ENCODE results near the gene PANX2.
"Not testable (repeated sequence)": the region's sequence is repeated elsewhere in the genome, so short reads cannot be mapped to it uniquely, and the experiment has no call there.

The PANX2 gene

DNA sequence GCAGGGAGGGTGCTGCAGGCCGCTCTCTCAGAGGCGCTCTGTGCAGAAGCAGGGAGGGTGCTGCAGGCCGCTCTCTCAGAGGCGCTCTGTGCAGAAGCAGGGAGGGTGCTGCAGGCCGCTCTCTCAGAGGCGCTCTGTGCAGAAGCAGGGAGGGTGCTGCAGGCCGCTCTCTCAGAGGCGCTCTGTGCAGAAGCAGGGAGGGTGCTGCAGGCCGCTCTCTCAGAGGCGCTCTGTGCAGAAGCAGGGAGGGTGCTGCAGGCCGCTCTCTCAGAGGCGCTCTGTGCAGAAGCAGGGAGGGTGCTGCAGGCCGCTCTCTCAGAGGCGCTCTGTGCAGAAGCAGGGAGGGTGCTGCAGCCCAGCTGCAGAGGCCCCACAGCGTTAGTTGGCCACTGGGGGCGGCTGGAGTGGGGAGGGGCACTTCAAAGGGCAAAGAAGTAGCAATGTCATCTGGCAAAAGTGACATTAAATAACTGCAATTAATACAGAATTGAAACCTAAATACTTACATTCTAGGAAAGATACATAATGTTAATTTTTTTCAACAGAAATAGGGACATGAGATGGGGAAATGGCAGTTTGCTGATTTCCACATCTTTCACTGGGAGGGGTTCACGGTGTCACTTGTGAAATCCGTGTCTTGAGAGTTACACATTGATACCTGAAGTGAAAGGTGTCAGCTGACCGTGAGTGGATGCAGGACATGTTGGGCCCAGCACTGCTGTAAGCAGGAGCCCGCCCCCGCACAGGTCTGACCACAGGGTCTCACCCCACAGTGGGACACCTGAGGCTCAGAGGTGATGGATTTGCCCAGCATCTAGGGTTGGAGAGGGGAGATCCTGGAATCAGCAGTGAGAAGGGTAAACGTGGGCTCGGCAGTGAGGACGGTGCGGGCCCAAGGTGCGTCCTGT is 23.0 kb upstream of the PANX2 start:
- not testable (repeated sequence) for DNase-seq (ENCODE audit: low read depth, low spot score)

DNA sequence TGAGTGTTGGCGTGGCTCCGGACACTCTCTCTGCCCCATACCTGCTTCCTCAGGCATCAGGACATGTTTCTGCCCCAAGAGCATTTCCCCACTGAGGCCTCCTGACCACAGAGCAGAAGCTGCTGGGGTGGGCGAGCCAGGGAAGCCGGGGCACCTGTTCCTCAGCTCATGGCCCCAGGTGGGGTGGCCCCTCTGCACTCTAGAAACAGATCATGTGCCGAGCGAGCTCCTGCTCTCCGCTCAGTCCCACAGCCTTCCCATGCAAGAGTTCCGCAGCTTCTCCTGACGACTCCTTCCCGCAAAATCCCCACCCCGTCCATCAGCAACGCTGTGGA is 22.4 kb upstream of the PANX2 start:
- DNase-seq (ENCODE audit: low read depth, low spot score) = no peak

DNA sequence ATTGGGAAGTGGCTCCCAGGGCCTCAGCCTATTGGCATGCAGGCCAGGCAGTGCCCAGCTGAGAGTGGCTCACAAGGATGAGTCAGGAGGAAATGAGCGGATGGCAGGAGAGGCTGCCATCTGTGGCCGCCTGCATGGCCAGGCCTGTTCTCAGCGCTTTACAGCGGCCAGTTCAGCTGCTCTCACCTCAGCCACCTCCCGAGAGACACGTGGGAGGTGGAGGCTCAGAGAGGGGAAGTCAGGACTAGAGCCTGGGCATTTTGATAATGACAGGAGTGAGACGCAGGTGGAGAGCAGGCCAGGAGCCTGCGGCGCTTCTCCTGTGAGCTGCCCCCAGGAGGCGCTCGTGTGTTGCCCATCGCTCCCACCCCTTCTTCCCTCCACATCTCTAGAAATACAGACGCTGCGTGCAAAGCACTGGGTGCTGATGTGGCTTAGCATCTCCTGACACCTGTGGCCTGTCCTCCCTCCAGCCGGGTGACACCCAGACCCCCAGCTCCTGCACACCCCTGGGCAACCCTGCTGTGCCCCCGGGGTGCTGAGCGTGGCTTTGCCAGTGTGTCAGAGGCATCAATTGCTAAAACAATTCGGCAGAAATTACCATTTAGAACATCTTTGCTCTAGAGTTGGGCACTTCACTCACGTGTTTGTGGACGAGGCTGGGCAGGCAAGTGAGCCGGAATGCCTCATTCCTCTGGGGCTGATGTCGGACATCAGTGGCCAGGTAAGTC is 21.4 kb upstream of the PANX2 start:
- peak; percentile 73 for DNase-seq (ENCODE audit: low read depth, low spot score)

DNA sequence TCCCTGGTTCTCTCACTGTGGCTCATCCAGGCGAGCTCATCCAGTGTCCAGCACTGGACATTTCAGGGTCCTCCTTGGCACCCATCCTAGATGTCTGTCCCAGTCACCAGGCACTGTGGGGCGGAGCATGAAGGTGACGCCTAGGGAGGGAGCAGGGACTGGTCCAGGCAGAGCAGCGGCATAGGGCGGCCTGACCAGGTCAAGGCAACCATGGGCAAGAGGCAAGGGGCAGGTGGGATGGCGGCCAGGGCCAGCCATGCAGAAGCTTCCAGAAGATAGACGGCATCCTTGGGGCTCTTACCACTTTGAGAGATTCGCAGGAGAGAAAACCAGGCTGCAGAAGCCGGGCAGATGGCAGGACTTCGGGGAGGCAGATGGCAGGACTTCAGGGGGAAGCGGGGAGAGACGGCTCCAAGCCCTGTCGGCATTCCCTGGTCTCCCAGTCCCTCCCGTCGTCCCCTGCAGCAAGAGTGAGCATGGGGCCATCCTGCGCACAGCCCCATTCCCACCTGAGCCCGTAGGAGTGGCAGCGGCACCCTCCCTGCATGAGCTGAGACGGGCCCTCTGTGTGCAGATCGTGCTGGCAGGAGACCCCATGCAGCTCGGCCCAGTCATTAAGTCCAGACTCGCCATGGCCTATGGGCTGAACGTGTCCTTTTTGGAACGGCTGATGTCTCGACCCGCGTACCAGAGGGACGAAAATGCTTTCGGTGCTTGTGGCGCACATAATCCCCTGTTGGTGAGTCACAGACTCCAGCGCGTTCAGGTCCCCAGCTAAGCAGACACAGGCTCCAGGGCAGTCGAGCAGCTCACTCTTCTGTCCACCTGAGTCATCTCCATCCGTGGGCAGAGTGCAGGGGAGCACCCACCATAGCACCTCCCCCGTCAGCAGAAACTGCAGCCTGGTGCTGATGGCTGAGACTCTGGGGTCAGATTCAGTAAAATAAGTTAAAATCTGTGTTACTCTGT is 20.1 kb upstream of the PANX2 start:
- DNase-seq (ENCODE audit: low read depth, low spot score) = peak; percentile 53

DNA sequence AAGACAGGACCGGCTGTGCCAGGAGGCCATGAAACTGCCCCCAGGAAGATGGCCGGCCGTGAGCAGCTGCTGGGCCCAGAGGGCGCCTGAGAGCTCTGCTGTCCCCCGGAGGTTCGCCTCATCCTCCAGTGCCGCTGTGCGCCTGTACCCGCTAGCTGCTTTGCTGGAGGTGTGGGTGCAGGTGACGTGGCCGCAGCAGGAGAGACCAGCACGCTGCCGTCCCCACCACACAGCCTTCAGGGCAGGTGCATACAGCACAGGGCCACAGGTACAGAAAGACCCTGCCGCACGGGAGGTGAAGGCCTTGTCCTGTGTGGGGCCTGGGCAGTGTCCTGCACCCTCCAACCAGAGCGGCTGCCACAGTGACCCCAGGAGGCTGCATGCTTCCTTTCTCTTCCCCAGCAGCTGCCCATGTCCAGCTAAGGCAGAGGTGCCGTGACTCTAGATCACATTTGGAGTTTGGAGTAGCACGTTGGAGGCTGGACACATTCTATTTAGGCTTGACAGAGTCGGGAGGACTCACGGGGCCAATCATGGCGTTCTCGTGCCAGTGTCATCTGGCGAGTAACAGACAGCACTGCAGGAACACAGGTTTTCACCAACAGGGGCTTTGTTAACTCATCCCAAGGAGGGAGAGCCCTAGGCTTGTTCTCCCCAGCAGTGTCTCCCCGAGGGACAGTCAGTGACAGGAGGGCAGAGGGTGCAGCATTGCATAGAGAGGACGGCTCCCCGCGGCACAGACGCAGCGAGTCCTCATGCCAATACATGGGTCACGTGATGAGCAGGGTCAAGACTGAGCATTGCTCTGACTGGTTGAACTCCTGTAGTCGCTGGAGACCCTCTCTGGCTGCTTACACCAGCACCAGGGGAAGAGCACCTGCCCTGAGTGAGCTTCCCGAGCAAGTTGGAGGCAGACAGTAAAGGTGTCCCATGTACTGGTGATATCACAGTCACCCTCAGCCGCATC is 18.7 kb upstream of the PANX2 start:
- no peak for DNase-seq (ENCODE audit: low read depth, low spot score)

DNA sequence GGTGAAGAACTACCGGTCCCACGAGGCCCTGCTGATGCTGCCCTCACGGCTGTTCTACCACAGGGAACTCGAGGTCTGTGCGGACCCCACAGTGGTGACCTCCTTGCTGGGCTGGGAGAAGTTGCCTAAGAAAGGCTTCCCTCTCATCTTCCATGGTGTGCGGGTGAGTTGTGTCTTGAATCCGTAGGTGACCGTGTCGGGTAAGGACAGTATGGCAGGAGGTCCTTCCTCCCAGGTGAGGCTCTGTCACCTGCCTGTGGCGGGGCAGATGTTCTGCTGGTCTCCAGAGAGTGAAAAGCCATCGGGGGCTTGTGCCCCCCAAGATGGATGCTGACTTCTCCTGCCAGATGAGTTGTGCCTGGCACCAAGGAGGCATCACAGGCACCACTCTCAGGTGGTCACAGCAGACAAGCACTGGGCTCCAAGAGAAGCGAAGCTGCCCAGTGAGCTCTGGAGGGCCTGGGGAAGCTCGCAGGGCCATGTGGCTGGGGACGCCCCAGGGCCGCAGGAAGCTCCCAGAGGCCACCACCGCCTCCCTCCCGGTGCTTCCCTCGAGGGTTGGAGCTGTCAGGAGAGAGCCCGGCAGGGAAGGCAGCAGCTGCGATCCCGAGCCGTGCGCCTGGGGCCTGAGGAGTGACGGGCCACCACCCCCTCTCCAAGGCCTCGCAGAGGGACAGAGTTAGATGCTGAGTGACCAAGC is 17.3 kb upstream of the PANX2 start:
- DNase-seq (ENCODE audit: low read depth, low spot score) = no peak

DNA sequence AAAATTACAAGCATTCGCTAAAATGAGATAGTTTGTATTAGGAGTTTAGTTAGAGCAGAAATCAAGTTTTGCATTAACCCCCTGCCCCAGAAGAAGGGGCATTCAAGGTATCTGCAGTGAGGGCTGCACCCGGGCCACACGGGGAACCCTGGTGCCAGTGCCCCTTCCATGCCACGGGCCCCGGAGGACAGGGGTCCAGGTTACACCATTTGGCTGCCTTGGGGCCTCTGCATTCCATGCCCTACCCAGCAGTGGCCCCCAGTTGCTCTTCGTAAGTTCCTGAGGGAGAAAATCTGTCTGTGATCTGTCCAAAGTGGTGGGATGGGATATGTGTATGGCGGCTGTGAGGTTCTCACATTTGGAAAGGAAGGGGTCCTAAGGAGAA is 16.8 kb upstream of the PANX2 start:
- no peak for DNase-seq (ENCODE audit: low read depth, low spot score)

DNA sequence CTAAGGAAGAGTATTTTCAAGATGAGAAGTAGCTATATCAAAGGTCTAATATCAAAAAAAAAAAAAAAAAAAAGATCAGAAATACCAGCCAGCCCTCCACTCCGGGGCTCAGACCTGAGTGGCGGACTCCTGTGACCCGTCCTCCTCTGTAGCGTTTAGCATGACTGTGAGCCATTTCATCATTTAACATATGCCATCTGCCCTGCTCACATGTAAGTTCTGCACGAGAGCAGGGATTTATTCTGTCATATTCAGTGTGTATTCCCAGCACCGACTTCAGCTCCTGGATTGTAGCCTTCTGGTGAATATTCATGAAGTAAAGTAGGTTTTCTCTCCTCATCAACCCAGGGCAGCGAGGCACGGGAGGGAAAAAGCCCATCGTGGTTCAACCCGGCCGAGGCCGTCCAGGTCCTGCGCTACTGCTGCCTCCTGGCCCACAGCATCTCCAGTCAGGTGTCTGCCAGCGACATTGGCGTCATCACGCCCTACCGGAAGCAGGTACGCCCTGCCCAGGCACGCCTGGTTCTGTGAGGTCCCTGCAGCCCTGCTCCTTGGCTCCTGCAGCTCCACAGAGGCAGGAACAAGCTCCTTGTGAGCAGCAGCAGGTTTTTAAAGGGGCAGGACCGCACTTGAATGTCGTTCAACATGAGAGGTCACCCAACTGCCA is 12.7 kb upstream of the PANX2 start:
- DNase-seq (ENCODE audit: low read depth, low spot score) = no peak

DNA sequence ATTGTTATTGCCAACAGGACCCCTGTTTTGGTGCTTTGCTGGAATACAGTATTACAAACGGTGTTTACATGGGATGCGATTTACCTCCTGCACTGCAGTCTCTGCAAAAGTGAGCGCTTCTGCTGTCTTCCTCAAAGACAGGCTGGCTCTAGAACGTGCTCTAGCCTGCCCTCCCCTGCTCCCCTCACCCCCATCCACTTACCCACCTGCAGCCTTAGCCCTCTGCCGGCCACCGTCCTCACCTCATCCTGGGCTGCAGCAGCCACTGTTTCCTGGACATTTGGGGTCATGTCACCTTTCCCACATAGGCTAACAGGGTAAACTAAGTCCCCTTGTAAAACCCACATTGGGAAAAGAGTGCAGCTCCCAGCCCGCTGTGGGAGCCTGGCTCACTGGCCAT is 9.6 kb upstream of the PANX2 start:
- DNase-seq (ENCODE audit: low read depth, low spot score) = no peak

DNA sequence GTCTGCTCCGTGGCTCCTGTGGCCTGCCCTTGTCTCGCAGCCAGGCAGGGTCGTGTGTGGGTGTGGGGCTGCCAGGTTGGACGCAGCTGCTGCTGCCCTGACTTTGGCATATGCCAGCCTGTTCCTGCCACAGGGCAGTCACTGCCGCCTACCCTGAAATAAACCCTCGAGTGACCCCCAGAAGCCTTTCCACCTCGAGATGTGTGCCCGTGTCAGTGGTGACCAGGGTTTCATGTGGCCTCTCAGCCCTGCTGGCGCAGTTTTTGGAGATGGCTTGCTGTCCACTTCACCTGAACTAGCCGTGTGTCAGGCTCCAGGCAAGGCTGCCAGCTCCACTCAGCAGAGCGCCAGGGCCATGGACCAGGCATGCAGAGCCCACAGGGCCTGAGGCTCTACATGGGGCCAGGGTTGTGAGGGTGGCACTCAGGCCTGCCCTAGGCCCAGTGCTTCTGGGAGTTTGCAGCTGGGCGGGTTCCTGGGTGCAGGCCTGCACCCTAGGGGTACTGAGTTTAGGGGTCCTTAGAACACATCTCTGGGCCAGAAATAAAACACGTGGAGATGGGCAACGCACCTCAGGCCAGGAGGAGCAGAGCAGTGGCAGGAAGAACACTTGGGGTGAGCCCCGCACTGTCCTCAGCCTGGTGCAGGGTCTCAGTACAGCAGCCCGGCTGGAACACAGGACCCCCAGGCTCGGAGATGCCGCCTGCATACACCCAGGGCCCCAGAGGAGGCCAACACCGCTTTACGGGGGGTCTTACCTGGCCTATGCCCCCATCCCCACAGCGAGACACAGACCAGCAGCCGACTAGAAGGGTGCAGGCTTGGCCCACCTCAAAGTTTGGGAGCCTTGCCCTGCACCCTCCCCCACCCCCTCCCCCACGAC is 8.8 kb upstream of the PANX2 start:
- no peak for DNase-seq (ENCODE audit: low read depth, low spot score)

DNA sequence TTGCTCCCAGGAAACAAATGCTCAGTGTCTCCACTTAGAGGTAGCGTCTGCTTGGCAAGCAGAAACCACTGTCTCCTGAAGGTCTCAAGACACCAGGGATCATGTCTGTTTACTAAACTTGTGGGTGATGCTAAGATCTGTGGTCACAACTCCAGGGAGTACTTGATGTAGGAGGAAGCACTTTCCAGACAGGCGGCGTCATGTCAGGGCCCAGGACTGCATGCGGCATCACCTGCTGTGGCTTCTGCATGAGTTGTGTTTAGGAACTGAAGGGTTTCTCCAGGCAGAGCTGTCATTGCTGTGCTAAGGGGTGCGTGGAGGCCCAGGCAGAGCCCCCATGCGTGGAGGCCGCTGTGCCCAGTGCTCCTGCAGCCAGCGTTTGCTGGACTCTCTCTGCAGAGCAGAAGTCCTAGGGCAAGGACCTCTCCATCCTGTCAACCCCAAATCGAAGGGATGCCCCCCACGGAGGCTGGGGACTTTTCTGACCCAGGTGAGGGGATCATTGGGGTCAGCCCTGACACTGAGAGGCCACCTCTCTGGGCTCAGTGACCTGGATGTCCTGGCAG is 8.1 kb upstream of the PANX2 start:
- DNase-seq (ENCODE audit: low read depth, low spot score) = no peak

DNA sequence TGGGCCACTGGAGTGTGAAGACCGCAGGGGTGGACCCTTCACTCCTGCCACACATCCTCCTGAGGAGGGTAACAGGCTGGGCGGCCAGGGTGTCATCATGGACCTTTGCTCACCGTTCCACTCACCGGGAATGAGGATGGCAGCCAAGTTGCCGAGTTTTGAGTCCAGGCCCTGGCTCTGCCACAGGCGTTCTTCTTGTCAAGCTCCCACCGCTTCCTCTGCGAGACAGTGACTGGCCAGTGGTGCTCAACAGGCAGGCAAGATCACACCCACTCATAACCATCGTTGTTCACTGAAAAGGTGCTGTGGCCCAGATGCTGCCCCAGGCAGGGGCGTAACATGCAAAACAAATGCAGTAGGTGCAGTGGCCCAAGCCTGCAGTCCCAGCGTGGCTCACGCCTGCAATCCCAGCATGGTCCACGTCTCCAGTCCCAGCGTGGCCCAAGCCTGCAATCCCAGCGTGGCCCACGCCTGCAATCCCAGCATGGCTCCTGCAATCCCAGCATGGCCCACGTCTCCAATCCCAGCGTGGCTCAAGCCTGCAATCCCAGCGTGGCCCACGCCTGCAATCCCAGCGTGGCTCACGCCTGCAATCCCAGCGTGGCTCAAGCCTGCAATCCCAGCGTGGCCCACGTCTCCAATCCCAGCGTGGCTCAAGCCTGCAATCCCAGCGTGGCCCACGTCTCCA is 5.0 kb upstream of the PANX2 start:
- DNase-seq (ENCODE audit: low read depth, low spot score) = no peak

DNA sequence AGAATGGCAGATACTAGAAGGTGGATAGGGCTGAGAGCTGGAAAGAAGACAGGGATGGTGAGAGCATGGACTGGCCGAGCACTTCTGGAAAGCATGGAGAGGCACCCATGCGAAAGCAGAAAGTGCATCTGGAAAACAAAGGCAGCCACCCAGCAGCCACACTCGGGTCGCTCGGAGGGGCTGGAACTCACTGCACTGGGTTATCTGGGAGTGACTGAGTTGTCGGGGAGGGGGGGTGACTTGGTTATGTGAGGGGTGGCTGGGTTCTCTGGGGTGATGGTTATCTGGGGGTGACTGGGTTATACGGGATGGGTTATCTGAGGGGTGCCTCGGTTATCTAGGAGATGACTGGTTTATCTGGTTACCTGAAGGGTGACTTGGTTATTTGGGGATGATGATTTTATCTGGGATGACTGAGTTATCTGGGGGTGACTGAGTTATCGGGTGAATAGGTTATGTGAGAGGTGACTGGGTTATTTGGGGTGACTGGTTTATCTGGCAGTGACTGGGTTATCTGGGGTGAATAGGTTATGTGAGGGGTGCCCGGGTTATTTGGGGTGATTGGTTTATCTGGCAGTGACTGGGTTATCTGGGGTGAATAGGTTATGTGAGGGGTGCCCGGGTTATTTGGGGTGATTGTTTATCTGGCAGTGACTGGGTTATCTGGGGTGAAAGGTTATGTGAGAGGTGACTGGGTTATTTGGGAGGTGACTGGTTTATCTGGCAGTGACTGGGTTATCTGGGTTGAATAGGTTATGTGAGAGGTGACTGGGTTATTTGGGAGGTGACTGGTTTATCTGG is 2.6 kb upstream of the PANX2 start:
- DNase-seq (ENCODE audit: low read depth, low spot score) = no peak

DNA sequence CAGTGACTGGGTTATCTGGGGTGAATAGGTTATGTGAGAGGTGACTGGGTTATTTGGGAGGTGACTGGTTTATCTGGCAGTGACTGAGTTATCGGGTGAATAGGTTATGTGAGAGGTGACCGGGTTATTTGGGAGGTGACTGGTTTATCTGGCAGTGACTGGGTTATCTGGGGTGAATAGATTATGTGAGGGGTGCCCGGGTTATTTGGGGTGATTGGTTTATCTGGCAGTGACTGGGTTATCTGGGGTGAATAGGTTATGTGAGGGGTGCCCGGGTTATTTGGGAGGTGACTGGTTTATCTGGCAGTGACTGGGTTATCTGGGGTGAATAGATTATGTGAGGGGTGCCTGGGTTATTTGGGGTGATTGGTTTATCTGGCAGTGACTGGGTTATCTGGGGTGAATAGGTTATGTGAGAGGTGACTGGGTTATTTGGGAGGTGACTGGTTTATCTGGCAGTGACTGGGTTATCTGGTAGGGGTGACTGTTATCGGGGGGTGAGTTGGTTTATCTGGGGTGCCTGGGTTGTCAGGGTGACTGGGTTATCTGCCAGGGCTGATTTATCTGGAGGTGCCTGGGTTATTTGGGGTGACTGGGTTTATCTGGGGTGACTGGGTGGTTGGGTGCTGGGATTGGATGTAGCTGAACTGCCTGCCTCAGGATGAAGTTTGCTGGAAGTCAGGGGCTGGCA is 1.9 kb upstream of the PANX2 start:
- DNase-seq (ENCODE audit: low read depth, low spot score) = not testable (repeated sequence)

DNA sequence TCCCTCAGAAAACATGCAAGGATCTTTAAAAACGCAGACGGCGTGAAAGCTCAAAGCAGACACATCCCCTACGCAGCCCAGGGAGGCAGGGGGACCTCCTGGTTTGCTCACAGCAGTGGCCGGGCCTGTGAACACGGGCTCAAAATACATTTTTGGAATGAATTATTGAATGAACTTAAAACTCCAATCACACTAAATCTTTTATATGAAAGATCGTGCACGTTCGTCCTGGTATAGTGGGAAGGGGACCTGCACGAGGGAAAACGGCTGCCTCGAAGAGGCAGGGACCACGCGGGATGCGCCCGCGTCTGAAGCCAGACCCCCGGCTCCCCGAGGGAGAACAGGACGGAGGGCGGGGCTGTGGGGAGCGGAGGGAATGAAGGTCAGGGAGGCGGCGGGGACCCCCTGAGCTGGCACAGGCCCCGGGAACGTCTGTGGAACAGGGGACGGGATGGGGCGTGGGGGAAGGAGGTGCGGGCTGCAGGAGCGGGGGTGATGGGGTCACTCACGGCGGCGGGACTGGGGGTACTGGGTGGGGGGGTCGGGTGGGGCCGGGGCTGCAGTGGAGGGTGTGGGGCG is 1.3 kb upstream of the PANX2 start:
- no peak for DNase-seq (ENCODE audit: low read depth, low spot score)

DNA sequence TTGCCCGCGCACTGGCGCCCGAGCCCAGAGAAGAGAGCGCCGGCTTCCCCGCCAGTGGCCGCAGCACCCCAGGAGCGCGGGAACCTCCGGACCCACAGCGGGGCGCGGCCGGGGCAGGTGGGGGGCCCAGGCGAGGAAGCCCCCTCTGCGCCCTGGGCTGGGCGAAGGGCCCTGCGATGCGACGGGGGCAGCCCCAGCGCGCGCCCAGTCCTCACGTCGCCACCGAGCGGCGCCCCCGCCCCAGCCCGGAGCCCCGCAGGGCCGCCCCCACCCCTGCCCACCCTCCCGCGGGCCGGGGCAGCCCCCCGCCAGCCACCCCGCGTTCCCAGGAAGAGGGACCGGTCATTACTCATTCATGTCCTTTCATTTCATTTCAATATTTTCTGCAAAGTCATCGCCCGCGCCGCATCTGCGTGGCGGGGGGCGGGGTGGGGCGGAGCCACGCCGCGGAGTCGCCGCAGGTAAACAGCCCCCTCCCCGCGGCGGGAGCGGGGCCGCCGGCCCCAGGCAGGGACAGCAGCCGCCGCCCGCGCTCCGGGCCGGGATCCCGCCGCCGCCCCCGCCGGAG is 673 bp upstream of the PANX2 start:
- DNase-seq (ENCODE audit: low read depth, low spot score) = no peak

Data from astrocyte of the hippocampus (primary cell).